Renal cortical epithelial cell (primary cell): ENCODE measurements around the gene ASIC2. TPM values are rescaled to one million over a fixed set of nuclear protein-coding genes. Genes with fewer than 3 reads are reported as not detected.

Experiments used
- DNase-seq: peaks from one replicate; pipeline ENCODE4 v3.0.0-alpha.2; 2011; ENCODE audit warnings: low read depth
- total RNA-seq: library from RNA; depleted of rRNA; stranded (reverse); fragments of >200 nt; gene quantifications from 2 replicates; pipeline ENCODE4 v1.2.3, GENCODE V29; 2014

Gene ASIC2
- 2.1 and 13.6 TPM in 2 replicates for total RNA-seq

GRCh38 chr17:33292981-33293867, at the start of gene ASIC2:
TSS of gene ASIC2 (minus strand) at chr17:33293295.
- peak; percentile 28 for DNase-seq

- no peak for DNase-seq
Measured at GRCh38 chr17:33342025-33342424, 48.9 kb upstream of the ASIC2 start.

DNA sequence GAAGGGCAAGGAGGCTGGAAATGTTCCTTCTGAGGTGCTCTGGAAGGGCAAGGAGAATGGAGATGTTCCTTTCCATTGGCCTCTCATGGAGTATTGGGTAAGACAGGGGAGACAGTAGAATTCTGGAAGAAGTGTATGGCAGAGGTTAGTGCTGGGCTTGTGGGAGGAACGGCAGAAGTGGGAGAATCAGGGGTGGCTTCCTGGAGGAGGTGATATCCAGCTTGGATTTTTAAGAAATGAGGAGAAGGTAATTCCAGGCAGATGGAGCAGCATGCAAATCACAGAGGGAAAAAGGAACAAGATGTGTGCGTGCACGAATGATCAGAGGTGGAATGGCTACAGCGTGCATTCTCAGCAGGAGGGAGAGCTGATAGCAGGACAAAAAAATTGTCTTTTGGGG, 45.1 kb upstream of the ASIC2 start:
- DNase-seq: no peak

DNA sequence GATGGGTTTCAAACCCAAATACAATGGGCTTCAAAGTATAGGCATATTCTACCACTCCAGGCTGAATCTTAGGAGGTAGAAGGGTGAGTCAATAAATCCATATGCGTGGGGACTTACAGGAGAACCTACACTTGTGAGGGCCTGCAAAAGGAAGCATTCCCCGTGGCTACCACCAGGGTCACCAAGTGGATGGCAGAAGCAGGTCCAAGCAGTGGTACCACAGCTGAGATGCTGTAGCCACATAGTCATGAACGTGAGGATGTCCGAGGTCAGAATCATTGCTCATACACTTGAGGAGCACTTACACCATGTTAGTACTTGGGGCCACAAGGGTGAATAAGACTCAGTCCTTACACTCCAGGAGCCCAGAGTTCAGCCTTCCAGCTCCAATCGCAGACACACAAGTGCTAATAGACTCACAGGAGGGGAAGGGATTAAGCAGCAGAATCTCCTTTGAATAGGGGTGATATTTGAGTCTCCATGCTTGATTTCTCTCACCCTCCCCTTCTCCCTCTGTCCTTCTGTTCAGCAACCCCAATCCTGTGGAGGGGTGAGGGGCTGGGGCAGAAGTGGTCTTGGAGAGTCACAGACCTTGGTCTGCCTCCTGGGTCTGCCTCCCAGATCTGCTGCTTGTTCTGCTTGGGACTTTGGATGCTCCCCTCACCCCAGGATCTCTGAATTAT, 42.5 kb upstream of the ASIC2 start:
- DNase-seq: no peak

DNA sequence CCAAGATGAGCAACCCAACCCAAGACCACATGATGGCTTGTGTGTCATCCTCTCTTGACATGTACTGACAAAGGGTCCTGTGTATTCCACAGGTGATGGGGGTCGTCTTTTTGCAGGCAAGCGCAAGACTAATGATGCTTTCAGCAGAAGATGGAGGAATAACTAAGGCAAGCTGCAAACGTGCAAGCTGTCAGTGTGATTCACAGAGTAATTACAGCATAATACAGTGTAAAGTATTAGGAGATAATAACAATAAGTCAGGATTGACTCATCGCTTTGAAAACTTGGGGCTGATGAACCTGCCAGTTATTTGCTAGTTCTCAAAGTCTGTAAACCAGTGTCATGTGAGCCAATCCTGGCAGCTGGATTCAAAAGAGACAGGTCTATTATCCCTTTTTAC, 41.6 kb upstream of the ASIC2 start:
- DNase-seq: no peak

GRCh38 chr17:33330877-33331276, 37.8 kb upstream of the ASIC2 start:
- DNase-seq: no peak

GRCh38 chr17:33328129-33328528, 35.0 kb upstream of the ASIC2 start:
- peak; percentile 13 for DNase-seq

- no peak for DNase-seq
Measured at GRCh38 chr17:33324736-33325135, 31.6 kb upstream of the ASIC2 start.

- DNase-seq: no peak
Measured at GRCh38 chr17:33322063-33322462, 29.0 kb upstream of the ASIC2 start.

- no peak for DNase-seq
Measured at GRCh38 chr17:33318241-33318640, 25.1 kb upstream of the ASIC2 start.

DNA sequence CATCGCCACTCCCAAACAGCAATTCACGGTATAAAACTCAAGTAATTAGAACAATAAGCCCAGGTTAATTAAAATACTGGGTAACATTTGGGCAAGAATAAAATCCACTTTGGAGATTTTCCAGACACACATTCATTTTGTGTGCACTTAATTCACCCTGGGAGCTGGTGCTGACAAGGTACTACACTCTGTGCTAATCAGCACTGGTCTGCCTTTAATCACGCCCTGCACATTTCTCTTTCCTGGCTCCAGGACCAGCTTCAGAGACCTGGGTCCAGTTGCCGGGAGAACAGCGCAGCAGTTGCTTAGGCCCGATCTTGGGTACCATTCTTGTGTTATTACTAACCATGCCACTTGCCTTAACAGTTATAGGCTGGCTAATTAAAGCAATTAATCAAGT, 23.7 kb upstream of the ASIC2 start:
- DNase-seq: no peak

DNA sequence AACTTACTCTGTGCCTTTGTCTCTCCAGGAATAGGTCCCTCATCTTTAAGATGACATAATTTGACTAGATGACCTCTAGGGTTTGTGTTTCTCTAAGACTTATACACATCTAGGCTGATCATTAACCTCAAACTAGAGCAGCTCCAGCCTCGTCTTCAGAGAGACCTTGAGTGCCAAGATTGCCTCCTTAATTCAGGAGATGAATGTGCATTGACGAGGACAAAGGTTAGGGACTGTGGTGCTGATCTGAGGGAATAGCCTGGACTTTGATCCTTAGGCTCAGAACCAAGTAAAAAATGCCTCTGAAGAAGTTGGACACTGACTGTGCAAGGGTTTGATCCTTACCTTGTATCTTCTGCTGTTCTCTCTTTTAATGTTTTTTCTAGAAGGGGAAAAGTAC, 17.2 kb upstream of the ASIC2 start:
- peak; percentile 22 for DNase-seq

GRCh38 chr17:33303254-33303653, 10.2 kb upstream of the ASIC2 start:
- DNase-seq: no peak

DNA sequence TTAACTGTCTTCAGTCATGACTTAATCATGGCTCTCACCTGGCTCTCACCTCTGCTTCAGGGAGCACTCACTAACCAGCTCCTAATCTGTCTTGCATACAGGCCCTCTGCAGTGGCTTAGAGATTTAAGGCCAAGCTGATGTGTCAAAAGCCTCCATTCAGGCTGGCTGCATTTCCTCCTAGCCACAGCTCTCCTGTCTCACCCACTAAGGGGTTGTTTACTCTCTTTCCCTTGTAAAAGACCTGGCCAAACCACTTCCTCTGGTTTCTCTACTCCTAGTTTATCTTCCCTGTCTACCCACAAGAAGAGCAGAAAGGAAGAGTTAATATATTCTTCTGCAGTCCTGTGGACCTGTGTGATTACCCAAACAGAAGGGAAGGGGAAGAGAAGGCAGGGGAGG, 9.3 kb upstream of the ASIC2 start:
- peak; percentile 46 for DNase-seq

- DNase-seq: no peak
Measured at GRCh38 chr17:33300241-33300640, 7.1 kb upstream of the ASIC2 start.

DNA sequence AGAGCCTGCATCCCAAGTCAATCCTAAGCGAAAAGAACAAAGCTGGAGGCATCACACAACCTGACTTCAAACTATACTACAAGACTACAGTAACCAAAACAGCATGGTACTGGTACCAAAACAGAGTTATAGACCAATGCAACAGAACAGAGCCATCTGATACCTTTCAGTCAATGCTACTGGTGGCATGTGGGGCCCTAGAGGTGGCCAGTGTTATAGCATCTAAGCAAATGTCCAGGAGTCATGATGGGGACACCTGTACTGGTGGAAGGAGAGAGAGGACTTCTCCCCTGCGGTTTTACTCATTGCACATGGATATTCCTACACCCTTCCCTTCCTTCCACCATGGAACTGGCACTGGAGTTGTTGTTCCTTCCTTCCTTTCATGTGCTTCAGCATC, 6.0 kb upstream of the ASIC2 start:
- no peak for DNase-seq

DNA sequence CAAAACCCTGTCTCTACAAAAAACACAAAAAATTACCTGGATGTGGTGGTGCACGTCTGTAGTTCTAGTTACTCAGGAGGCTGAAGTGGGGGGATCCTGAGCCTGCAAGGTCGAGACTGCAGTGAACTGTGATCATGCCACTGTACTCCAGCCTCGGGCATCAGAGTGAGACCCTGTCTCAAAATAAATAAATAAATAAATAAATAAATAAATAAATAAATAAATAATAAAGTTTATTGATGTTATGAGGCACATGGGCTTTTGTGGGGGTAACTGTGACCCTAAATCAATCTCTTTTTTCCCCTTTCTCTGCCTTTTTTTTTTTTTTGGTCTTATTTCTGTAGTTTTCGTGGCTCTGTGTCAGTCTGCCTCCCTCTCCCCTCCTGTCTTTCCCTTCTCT, 4.5 kb upstream of the ASIC2 start:
- DNase-seq: no peak

DNA sequence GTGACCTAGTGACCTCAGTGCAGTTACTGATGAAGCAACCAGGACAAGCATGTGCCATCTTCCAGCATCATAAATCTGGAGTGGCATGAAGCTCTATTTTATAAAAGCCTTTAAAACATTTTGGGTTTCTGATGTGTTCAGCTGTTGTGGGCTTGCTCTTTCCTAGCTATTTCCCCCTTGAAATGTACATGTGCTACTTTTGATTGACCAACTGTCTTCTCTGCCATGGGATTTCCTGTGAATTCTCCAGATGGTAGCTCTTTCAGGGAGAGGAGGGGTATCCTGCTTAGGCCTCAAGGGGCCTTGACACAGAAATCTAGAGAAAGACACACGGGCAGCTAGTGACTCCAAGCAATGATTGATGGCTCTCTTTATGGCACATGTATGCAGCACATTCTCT, 1.9 kb upstream of the ASIC2 start:
- DNase-seq: no peak

GRCh38 chr17:33292201-33292980, 704 bp downstream of the ASIC2 start:
- DNase-seq: no peak

GRCh38 chr17:33291248-33292200, 1.6 kb downstream of the ASIC2 start:
- DNase-seq: peak; percentile 28

- no peak for DNase-seq
Measured at GRCh38 chr17:33290253-33290652, 2.8 kb downstream of the ASIC2 start.
